Pons (tissue), 1 donor: ENCODE data around the gene KRTAP4-16.
"Not testable (repeated sequence)": the region's sequence is repeated elsewhere in the genome, so short reads cannot be mapped to it uniquely, and the experiment has no call there.

ENCODE experiments used
- DNase-seq: peaks from one replicate; pipeline ENCODE4 v3.0.0-alpha.2; 2016; ENCODE audit warnings: low spot score

KRTAP4-16 gene

GRCh38 chr17:41119696-41120690 lies 18.0 kb upstream of the KRTAP4-16 start:
- peak; percentile 25 for DNase-seq

GRCh38 chr17:41118721-41119120 lies 16.7 kb upstream of the KRTAP4-16 start:
- DNase-seq = no peak

DNA sequence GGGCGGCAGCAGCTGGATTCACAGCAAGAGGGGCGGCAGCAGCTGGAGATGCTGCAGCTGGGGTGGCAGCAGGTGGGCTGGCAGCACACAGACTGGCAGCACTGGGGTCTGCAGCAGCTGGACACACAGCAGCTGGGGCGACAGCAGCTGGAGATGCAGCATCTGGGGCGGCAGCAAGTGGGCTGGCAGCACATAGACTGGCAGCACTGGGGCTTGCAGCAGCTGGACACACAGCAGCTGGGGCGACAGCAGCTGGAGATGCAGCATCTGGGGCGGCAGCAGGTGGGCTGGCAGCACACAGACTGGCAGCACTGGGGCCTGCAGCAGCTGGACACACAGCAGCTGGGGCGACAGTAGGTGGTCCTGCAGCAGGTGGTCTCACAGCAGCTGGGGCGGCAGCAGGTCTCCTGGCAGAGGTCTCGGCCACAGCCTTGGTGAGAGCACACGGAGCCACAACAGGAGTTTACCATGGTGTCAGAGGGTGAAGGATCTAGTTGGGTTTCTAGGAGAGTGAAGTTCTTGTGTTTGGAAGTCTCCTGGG lies 15.9 kb upstream of the KRTAP4-16 start, which contains the start of gene KRTAP4-11:
Gene KRTAP4-11 (minus strand): TSS at position 528 of the 541 bp plus-strand sequence. CDS start 58 bp downstream, at position 470.
- not testable (repeated sequence) for DNase-seq

DNA sequence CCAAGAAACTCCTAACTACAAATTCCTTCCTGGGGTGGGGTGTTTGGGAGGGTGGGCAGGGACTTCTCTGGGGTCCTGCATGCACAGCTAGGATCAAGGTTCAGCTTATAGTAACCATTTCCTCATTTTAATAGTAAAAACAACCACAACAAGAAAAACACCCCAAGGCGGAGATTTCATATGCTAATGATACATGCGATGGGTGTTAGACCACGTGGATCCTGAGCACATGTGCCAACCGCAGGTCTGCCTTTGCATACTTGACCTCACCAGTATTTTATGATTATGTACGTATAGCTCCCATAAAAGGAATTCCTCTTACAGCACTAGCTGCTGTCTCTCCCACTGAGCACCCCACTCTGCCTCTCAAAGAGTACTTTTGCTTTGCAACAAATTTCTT lies 14.3 kb upstream of the KRTAP4-16 start:
- DNase-seq = no peak

DNA sequence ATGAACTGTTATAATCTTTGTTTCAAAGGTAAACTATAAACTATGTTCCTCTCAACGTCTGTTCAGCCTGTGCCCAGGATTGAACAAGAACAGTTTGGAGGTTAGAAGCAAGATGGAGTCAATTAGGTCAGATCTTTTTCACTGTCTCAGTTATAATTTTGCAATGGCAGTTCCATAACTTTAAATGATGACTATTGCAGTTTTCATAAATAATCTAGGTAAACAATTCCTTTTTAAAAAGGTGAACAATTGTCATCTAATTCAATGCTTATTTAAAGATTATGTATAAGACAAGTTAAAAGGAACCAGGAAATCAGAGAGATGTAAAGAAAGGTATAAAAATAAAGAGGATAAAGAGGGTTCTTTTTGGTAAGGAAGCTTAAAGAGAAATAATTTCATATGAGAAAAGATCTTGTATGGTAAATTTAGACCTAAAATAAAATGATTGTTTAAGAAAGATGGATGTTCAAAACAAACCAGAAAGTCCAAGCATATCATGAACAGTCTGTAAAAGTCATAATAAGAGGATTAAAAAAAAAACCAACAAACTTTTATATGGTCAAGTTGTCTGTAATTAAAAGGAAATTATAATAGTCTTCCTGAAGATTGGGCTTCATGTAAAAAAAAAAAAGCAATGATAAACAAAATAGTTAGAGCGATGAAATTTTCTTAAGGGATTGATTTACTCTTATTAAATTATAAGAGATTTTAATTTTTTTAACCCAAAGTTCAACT lies 9.3 kb upstream of the KRTAP4-16 start:
- no peak for DNase-seq

DNA sequence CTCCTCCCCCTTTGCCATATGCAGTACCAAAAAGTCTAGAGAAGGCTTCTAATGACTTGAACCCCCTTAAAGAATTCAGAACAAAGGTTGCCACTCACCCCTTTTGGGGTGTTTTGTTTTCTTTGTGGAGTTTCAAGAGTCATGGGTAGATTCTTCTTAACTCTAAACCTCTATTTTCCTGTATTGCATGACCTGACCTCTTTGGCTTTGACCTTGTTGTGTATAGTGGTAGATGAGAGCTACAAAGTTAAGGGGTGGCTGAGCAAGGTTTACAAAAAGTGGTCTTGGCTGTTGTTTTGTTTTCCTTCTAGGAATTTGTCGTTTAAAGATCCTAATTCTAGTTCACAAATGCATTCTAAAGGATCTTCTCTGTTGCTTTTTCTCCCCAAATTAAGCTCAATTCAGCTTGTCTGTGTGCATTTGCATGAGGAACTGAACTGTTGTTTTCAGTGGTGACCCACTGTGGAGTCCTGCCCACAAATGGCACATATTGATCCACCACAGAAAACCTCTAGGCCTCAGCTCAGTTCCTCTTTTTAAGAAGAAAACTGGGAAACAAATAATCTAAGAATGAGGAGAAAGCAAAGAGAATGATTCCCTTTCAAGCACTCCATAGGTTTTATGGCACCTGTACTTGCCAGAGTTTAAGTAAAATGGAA lies 6.8 kb upstream of the KRTAP4-16 start:
- DNase-seq = not testable (repeated sequence)

GRCh38 chr17:41107941-41108450 lies 6.0 kb upstream of the KRTAP4-16 start:
- no peak for DNase-seq

GRCh38 chr17:41105347-41105746 lies 3.3 kb upstream of the KRTAP4-16 start, which contains the start of gene KRTAP4-9:
TSS of gene KRTAP4-9 (plus strand) at chr17:41105389. CDS start at chr17:41105389, 0 bp downstream.
- not testable (repeated sequence) for DNase-seq

DNA sequence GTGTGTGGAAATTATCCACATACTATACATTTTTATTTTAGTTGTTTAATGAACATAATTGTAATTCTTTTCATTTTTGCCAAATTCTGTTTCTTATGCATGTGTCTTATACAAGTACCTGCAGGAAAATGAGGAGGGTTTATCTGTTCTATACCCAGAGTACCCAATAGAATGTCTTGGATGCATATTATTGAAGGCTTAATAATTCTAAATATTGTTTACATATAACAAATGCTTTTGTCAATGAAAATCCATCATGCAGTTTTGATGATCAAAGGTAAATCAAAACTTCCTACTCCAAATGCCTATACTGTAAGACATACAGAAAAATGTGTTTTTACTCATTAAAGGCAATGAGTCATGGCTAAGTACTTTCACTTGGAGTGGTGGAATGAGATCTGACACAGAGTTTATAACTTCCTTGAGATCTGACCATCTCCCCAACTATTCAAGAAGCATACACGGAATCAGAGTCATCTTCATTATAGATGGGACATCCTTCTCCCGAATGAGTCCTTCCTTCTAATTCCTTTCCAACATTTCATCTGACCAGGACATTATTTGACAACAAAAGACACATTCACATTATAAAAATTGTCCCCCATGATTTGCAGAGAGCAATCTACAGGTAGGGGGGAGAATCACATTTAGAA lies 2.5 kb upstream of the KRTAP4-16 start:
- not testable (repeated sequence) for DNase-seq

- DNase-seq = no peak
These were observed 1.9 kb upstream of the KRTAP4-16 start for GRCh38 chr17:41103896-41104295.

GRCh38 chr17:41099682-41100480 lies 2.1 kb downstream of the KRTAP4-16 start:
- DNase-seq = not testable (repeated sequence)

DNA sequence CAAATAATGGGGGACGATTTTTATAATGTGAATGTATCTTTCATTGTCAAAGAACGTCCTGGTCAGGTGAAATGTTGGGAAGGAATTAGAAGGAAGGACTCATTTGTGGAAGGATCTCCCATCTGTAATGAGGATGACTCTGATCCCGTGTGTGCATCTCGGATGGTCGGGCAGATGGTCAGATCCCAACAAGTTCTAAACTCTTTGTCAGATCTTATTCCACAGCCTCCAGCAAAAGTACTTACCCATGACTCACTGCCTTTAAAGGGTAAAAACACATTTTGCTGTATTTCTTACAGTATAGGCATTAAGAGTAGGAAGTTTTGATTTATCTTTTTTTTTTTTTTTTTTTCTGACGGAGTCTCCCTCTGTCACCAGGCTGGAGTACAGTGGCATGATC lies 3.5 kb downstream of the KRTAP4-16 start:
- DNase-seq = no peak

GRCh38 chr17:41098042-41098441 lies 4.0 kb downstream of the KRTAP4-16 start, which contains the start of gene KRTAP4-8:
TSS of gene KRTAP4-8 (minus strand) at chr17:41098142. CDS start at chr17:41098084, 58 bp downstream.
- DNase-seq = no peak

DNA sequence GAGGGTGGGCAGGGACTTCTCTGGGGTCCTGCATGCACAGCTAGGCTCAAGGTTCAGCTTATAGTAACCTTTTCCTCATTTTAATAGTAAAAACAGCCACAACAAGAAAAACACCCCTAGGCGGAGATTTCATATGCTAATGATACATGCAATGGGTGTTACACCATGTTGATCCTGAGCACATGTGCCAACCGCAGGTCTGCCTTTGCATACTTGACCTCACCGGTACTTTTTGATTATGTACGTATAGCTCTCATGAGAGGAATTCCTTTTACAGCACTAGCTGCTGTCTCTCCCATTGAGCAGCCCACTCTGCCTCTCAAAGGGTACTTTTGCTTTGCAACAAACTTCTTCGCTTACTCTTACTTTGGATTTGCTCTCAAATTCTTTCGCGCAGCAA lies 6.0 kb downstream of the KRTAP4-16 start:
- DNase-seq = no peak

GRCh38 chr17:41088760-41089352 lies 13.2 kb downstream of the KRTAP4-16 start:
- DNase-seq = not testable (repeated sequence)

DNA sequence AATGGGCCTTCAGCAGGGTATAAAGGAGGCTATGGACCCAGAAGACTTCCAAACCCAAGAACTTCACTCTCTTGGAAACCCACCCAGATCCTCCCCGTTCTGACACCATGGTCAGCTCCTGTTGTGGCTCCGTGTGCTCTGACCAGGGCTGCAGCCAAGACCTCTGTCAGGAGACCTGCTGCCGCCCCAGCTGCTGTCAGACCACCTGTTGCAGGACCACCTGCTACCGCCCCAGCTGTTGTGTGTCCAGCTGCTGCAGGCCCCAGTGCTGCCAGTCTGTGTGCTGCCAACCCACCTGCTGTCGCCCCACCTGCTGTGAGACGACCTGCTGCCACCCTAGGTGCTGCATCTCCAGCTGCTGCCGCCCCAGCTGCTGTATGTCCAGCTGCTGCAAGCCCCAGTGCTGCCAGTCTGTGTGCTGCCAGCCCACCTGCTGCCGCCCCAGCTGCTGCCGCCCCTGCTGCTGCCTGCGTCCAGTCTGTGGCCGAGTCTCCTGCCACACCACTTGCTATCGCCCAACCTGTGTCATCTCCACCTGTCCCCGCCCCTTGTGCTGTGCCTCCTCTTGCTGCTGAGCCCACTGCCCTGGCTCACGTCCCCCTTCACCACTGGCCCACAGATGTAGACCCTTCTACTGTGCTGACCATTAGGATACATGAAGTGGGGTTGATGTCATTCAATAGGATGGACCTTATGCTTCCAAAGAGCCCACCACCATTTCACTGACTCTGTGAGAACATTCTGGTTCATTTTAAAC lies 17.7 kb downstream of the KRTAP4-16 start, which contains the start of gene KRTAP4-7:
Gene KRTAP4-7 (plus strand): TSS at position 51 of the 757 bp plus-strand sequence. CDS start 57 bp downstream, at position 108.
- DNase-seq = not testable (repeated sequence)

DNA sequence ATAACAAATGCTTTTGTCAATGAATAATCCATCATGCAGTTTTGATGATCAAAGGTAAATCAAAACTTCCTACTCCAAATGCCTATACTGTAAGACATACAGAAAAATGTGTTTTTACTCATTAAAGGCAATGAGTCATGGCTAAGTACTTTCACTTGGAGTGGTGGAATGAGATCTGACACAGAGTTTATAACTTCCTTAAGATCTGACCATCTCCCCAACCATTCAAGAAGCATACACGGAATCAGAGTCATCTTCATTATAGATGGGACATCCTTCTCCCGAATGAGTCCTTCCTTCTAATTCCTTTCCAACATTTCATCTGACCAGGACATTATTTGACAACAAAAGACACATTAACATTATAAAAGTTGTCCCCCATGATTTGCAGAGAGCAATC lies 18.6 kb downstream of the KRTAP4-16 start:
- not testable (repeated sequence) for DNase-seq

GRCh38 chr17:41082626-41083025 lies 19.4 kb downstream of the KRTAP4-16 start:
- DNase-seq = no peak

- no peak for DNase-seq
These were observed 25.2 kb downstream of the KRTAP4-16 start for GRCh38 chr17:41076788-41077187.
